HepG2 (cell line): ENCODE data around the gene FAAP20. TPM values are rescaled to one million over a fixed set of nuclear protein-coding genes. Genes with fewer than 3 reads are reported as not detected.

ENCODE experiments used
- BATF2 ChIP-seq: sonication (generic); formaldehyde crosslinking; IDR thresholded peaks from 2 replicates; pipeline ENCODE4 v1.8.0; 2022; ENCODE audit warnings: mild to moderate bottlenecking, missing genetic modification reagents, moderate library complexity
- CTCF ChIP-seq: sonication (generic); formaldehyde crosslinking; IDR thresholded peaks from 2 replicates; pipeline ENCODE4 v1.5.0; 2020; ENCODE audit warnings: mild to moderate bottlenecking, missing genetic modification reagents, moderate library complexity
- GTF3A ChIP-seq: sonication (generic); formaldehyde crosslinking; conservative IDR thresholded peaks from 2 replicates; pipeline ENCODE4 v1.4.0; 2020; ENCODE audit warnings: mild to moderate bottlenecking, missing genetic modification reagents
- HNRNPLL ChIP-seq: fragments of 200-400 bp; formaldehyde crosslinking; IDR thresholded peaks from 2 replicates; pipeline ENCODE4 v1.6.1; 2017; ENCODE audit warnings: mild to moderate bottlenecking, low read depth, low read length; ENCODE audit not compliant: poor library complexity, severe bottlenecking
- JUNB ChIP-seq: sonication (generic); formaldehyde crosslinking; IDR thresholded peaks from 2 replicates; pipeline ENCODE4 v1.8.0; 2022; ENCODE audit warnings: missing genetic modification reagents, mild to moderate bottlenecking, borderline replicate concordance
- LCORL ChIP-seq, 2 experiments: fragments of 450-650 bp in 1 of 2; sonication (generic) in 1 of 2; formaldehyde crosslinking in 1 of 2; IDR thresholded peaks; 2 replicates each; pipeline versions ENCODE4 v1.5.0 to v1.6.1; 2017 to 2020; ENCODE audit warnings: antibody characterized with exemption in 1 of 2, missing genetic modification reagents in 1 of 2
- MXD1 ChIP-seq: sonication (generic); formaldehyde crosslinking; IDR thresholded peaks from 2 replicates; pipeline ENCODE4 v1.4.0; 2020; ENCODE audit warnings: mild to moderate bottlenecking, missing genetic modification reagents
- MXD3 ChIP-seq: IDR thresholded peaks from 2 replicates; pipeline ENCODE4 v1.6.1; 2016; ENCODE audit warnings: mild to moderate bottlenecking, missing biosample characterization, missing genetic modification reagents
- PATZ1 ChIP-seq: sonication (generic); formaldehyde crosslinking; IDR thresholded peaks from 2 replicates; pipeline ENCODE4 v1.4.0; 2020; ENCODE audit warnings: missing genetic modification reagents
- SAP130 ChIP-seq: IDR thresholded peaks from 2 replicates; pipeline ENCODE4 v1.6.1; 2016; ENCODE audit warnings: low read depth
- SKIL ChIP-seq: sonication (generic); formaldehyde crosslinking; IDR thresholded peaks from 2 replicates; pipeline ENCODE4 v1.8.0; 2022; ENCODE audit warnings: missing genetic modification reagents, mild to moderate bottlenecking, moderate library complexity, borderline replicate concordance
- U2AF1 ChIP-seq: fragments of 200-400 bp; formaldehyde crosslinking; optimal IDR thresholded peaks from 2 replicates; pipeline ENCODE3; 2017; ENCODE audit warnings: mild to moderate bottlenecking, low read depth, low read length
- ZNF33B ChIP-seq: sonication (generic); formaldehyde crosslinking; IDR thresholded peaks from 2 replicates; pipeline ENCODE4 v1.5.1; 2020; ENCODE audit warnings: mild to moderate bottlenecking, missing genetic modification reagents
- ZNF512 ChIP-seq: sonication (generic); formaldehyde crosslinking; IDR thresholded peaks from 2 replicates; pipeline ENCODE4 v1.4.0; 2020; ENCODE audit warnings: mild to moderate bottlenecking, missing genetic modification reagents
- polyA plus RNA-seq, 8 experiments: library from polyadenylated mRNA; depleted of rRNA in 3 of 8; stranded (reverse) in 7 of 8; unstranded in 1 of 8; fragments of >200 nt; fragmentation: Illumina TruSeq in 4 of 8; extraction: Trizol in 4 of 8; gene quantifications; 2 replicates each; pipeline versions ENCODE4 v1.2.1 to v1.2.3, GENCODE V29; 2011 to 2016; ENCODE audit warnings: low read depth in 4 of 8, missing spikeins in 1 of 8, mixed read lengths in 1 of 8; ENCODE audit not compliant: insufficient read depth in 1 of 8
- total RNA-seq, 5 experiments: library from RNA; depleted of rRNA; stranded (reverse); fragments of >200 nt; fragmentation: Illumina TruSeq; extraction: Trizol; gene quantifications; 2 replicates each; pipeline ENCODE4 v1.2.3, GENCODE V29; 2016; ENCODE audit warnings: low read depth in 1 of 5

FAAP20 gene
- total and polyA plus RNA-seq, 2 of the 13 experiments (the other 11 are each of a cell fraction or from before 2014, with no cell fraction given): 9.6 to 10.8 TPM

GRCh38 chr1:2214541-2215241 lies 20.1 kb upstream of the FAAP20 start (continued):
- 0 out of 2 replicates have a peak, but pooled peaks have one; percentile 39 for TF ChIP-seq ZNF512 (CRISPR knock-in tag)
- TF ChIP-seq MXD3 (CRISPR knock-in tag): peak; percentile 36; the same call in 1 of the 2 replicates
- no peak for TF ChIP-seq GTF3A (CRISPR knock-in tag)
- no peak for TF ChIP-seq HNRNPLL
- TF ChIP-seq CTCF (CRISPR knock-in tag): peak; percentile 30
- peak; percentile 14; the same call in 1 of the 2 replicates for TF ChIP-seq PATZ1 (CRISPR knock-in tag)
- TF ChIP-seq MXD1: peak; percentile 65; the same call in 1 of the 2 replicates
- no peak for TF ChIP-seq BATF2 (CRISPR knock-in tag)
- TF ChIP-seq LCORL (IDR thresholded peaks at IDR 0.05): no peak
- 0 out of 2 replicates have a peak, but pooled peaks have one; percentile 29 for TF ChIP-seq LCORL (CRISPR knock-in tag; IDR thresholded peaks at IDR 0.05)
- TF ChIP-seq SAP130 (CRISPR knock-in tag): 0 out of 2 replicates have a peak, but pooled peaks have one; percentile 32
- TF ChIP-seq U2AF1: no peak
- TF ChIP-seq ZNF33B (CRISPR knock-in tag): no peak
- TF ChIP-seq SKIL: no peak
- TF ChIP-seq JUNB (CRISPR knock-in tag): no peak
